Hematopoietic multipotent progenitor cell treated with erythropoietin and hydrocortisone succinate and interleukin-3 and kit ligand, for 6 days (in vitro differentiated cells): ENCODE measurements around the gene BLM.
"Not testable (repeated sequence)": the region's sequence is repeated elsewhere in the genome, so short reads cannot be mapped to it uniquely, and the experiment has no call there.

Source experiments
- DNase-seq: peaks from one replicate; pipeline ENCODE4 v3.0.0-alpha.2; 2015

Gene BLM

GRCh38 chr15:90823455-90823974 is 106.4 kb downstream of the BLM start:
- no peak for DNase-seq

- not testable (repeated sequence) for DNase-seq
Measured at GRCh38 chr15:90825115-90825899, 108.2 kb downstream of the BLM start.

- not testable (repeated sequence) for DNase-seq
Measured at GRCh38 chr15:90826206-90826885, 109.2 kb downstream of the BLM start.

DNA sequence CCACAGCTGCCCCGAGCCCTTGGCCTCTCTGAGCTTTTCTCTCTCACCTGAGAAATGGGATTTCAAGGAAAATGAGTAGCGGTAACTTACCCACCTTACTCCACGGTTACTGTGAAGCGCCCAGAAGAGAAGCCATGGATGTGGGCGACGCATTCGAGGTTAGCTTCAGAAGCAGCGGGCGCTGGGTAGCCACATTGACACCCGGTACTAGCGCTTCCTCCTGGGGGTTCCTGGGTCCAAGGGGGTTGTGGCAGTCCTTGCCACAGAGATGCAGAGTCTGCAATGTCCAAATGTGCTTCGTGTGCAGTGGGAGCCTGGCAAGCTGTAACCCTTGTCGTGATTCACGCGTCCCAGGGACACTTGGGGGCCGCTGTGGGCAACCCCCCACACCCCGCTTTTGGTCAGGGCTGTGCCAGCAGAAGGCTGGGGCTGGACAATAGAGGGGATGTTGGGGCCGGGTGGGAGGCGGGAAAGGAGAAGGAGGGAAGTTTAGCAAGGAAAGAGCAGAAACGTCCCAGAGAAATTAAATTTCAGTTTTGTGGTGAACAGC is 109.8 kb downstream of the BLM start:
- DNase-seq = no peak

GRCh38 chr15:90828111-90828510 is 111.0 kb downstream of the BLM start:
- no peak for DNase-seq

DNA sequence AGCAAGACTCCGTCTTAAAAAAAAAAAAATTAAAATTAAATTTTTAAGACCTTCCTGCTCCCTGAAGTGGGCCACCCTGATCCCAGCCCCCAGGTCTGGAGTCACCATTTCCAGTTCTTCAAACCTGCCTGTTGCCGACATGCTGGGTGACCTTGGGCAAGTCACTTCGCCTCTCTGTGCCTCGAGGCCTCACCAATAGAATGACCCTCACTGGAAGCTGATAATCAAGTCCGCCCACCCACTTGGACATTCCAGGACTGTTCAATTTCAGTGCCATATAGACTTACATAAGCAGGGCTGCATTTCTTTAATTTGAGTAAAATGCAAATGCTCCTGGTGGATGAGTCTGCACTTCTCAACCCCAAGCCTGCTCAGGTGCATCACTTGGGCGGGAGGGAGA is 112.0 kb downstream of the BLM start:
- no peak for DNase-seq

GRCh38 chr15:90829942-90830440 is 112.8 kb downstream of the BLM start:
- DNase-seq = peak; percentile 61

DNA sequence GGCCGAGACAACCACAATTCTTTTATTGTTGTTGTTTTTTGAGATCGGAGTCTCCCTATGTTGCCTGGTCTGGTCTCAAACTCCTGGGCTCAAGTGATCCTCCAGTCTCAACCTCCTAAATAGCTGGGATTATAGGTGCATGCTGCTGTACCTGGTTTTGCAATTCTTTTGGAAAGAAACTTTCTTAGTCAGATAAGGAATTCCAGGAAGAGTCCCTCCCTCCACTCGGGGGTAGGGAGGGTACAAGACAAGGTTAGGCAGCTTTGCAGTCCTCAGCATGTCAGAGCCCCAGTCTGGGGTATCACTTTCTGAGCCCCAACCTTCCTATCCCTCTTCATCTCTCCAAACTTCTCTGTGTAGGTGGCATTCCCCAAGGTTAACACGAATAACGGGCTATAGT is 117.5 kb downstream of the BLM start:
- no peak for DNase-seq

- no peak for DNase-seq
Measured at GRCh38 chr15:90836296-90836871, 119.2 kb downstream of the BLM start.

DNA sequence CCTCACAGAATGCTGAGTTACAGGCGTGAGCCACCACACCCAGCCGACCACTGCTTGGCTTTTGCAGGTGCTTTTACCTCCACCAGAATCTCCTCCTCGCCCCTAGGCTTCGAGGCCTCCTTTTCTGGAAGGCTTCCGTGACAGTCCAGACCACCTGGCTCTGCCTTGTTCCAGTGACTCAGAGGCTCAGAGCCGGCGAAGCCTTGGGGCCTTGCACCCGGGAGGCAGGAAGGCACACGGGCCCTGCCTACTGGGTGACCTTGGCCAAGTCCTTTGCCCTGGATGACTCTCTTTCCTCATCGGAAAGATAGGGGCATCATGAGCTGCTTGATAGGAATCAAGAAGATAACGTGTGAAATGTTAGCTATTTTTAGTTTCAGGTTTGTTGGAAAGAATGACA is 119.9 kb downstream of the BLM start:
- DNase-seq = no peak

- peak; percentile 74 for DNase-seq
Measured at GRCh38 chr15:90838139-90838538, 121.0 kb downstream of the BLM start.

GRCh38 chr15:90838544-90838943 is 121.4 kb downstream of the BLM start:
- no peak for DNase-seq

- peak; percentile 88 for DNase-seq
Measured at GRCh38 chr15:90839187-90840071, 122.3 kb downstream of the BLM start.

- DNase-seq = no peak
Measured at GRCh38 chr15:90840157-90840855, 123.2 kb downstream of the BLM start.

DNA sequence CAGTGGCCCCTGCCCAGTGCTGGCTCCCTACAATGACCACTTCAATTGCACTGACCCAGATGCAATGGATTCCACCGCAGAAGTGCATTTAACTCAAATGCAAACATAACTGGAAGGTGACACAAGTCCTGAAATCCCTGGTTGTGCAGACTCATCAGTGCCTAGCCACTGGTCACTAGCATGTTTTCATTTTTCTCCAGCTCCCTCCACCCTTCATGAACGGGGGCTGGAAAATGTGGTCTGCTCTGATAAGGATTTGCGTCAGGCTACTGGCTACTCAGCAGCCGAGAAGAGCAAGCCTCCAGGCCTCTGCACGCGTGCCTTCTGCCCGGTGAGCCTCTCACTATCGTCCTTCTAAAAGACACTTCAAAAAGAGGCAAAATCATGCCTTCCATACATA is 123.8 kb downstream of the BLM start:
- peak; percentile 97 for DNase-seq

GRCh38 chr15:90844696-90845095 is 127.5 kb downstream of the BLM start:
- DNase-seq = no peak

DNA sequence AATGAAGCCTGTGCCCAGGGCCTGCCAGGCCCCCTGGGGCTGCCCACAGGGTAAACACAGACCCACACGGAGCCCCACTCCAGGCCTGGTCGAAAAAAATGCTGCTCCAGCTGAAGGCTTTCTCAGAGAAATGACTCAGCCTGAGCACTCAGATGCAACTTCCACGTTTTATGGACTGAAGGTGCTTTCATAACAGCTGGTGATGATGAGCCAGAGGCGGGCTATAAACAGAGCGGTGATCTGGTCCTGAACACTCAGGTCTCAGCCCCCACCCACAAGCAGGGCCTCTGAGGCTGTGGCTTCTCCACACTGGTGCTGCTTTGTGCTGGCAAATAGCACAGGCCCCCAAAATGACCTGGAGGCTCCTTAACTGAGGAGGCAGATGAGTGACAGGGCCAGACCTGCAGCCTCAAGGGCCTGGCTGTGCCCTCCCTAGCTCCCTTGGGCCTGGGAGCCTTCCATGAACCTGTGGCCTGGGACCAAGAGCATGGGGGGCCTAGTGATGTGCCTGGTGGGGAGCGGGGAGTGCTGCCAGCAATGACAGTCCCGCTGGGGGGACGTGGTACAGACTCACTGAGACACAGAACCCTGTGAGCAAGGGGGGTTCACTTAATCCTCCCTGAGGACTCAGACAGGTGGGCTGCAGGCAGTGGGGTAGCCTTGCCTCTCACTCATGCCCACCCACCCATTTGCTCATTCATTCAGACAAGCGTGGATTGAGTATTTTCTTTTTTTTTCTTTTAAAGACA is 128.2 kb downstream of the BLM start:
- peak; percentile 69 for DNase-seq

DNA sequence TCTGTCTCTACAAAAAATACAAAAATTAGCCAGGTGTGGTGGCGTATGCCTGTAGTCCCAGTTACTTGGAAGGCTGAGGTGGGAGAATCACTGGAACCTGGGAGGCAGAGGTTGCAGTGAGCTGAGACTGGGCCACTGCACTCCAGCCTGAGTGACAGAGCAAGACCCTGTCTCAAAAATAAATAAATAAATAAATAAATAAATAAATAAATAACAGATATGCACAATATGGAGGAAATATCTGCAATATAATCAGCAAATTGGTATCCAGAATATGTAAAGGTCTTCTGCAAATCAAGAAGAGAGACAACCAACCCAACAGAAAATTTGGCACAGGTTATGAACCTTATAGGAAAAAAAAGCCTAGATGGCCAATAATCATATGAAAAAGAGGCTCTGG is 132.3 kb downstream of the BLM start:
- DNase-seq = not testable (repeated sequence)

- DNase-seq = no peak
Measured at GRCh38 chr15:90851114-90851513, 134.0 kb downstream of the BLM start.

GRCh38 chr15:90851940-90852339 is 134.8 kb downstream of the BLM start:
- DNase-seq = no peak

DNA sequence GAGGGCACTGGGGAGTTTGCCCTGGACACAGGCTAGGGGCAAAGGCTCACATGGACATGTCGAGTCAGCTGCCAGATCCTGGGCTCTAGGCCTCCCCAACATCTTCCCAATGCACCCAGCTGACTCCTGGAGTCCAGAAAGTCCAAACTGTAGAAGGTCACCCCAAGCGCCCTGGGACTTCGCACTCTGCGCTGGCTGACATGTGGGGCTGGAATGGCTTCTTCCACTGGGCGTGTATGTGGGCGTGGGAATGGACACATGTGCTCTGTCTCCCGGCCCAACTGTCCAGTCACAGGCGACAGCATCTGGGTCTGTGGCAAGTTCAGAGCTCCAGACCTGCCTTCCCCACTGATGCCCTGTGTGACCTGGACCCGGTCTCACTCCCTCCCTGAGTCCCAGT is 138.0 kb downstream of the BLM start:
- no peak for DNase-seq
